Osteoblast (primary cell): ENCODE results near the gene VCL. TPM values are rescaled to one million over a fixed set of nuclear protein-coding genes. Genes with fewer than 3 reads are reported as not detected.

Experiments
- DNase-seq: peaks from one replicate; pipeline ENCODE4 v3.0.0; 2011; ENCODE audit warnings: low spot score, mixed read lengths; ENCODE audit not compliant: insufficient read length; ENCODE audit errors: missing footprints
- H2AFZ ChIP-seq: 2 replicates; pipeline ENCODE4 v1.6.0; 2011; ENCODE audit warnings: mild to moderate bottlenecking, low read length
- H3K27ac ChIP-seq: 2 replicates; pipeline ENCODE4 v1.5.1; 2011; ENCODE audit warnings: mild to moderate bottlenecking, low read depth, low read length, moderate library complexity
- H3K27me3 ChIP-seq: 2 replicates; pipeline ENCODE4 v1.6.0; 2012; ENCODE audit warnings: mild to moderate bottlenecking, control low read depth, inconsistent platforms, low read length, moderate library complexity; ENCODE audit not compliant: insufficient read depth
- H3K36me3 ChIP-seq: 2 replicates; pipeline ENCODE4 v1.5.1; 2011; ENCODE audit warnings: mild to moderate bottlenecking, low read length, control low read depth, moderate library complexity; ENCODE audit not compliant: insufficient read depth
- H3K4me1 ChIP-seq: 2 replicates; pipeline ENCODE4 v1.5.1; 2011; ENCODE audit warnings: mild to moderate bottlenecking, low read length, control low read depth, moderate library complexity; ENCODE audit not compliant: insufficient read depth
- H3K4me2 ChIP-seq: 2 replicates; pipeline ENCODE4 v1.6.0; 2011; ENCODE audit warnings: mild to moderate bottlenecking, low read length; ENCODE audit not compliant: insufficient read depth
- H3K4me3 ChIP-seq: fragments of 200-600 bp; sonication (generic); 3 replicates; pipeline ENCODE4 v1.5.1; 2012; ENCODE audit warnings: mild to moderate bottlenecking, low read length, inconsistent platforms; ENCODE audit not compliant: insufficient read depth
- H3K79me2 ChIP-seq: 2 replicates; pipeline ENCODE4 v1.6.0; 2012; ENCODE audit warnings: mild to moderate bottlenecking, low read length, control low read depth, inconsistent platforms; ENCODE audit not compliant: insufficient read depth
- H3K9me3 ChIP-seq: 2 replicates; pipeline ENCODE4 v1.5.1; 2011; ENCODE audit warnings: low read depth, low read length, control low read depth
- H4K20me1 ChIP-seq: 2 replicates; pipeline ENCODE4 v1.6.0; 2012; ENCODE audit warnings: mild to moderate bottlenecking, low read length, control low read depth; ENCODE audit not compliant: insufficient read depth
- total RNA-seq: library from RNA; depleted of rRNA; stranded (reverse); fragments of >200 nt; gene quantifications from 2 replicates; pipeline ENCODE4 v1.2.3, GENCODE V29; 2012
- TF ChIP-seq, protein P1 (sequence below): IDR thresholded peaks from 2 replicates; pipeline ENCODE4 v1.5.1; 2011; ENCODE audit warnings: mild to moderate bottlenecking, low read depth, low read length, moderate library complexity; ENCODE audit errors: extremely low read depth

Gene VCL
- total RNA-seq, 1 donor: 201 TPM

DNA sequence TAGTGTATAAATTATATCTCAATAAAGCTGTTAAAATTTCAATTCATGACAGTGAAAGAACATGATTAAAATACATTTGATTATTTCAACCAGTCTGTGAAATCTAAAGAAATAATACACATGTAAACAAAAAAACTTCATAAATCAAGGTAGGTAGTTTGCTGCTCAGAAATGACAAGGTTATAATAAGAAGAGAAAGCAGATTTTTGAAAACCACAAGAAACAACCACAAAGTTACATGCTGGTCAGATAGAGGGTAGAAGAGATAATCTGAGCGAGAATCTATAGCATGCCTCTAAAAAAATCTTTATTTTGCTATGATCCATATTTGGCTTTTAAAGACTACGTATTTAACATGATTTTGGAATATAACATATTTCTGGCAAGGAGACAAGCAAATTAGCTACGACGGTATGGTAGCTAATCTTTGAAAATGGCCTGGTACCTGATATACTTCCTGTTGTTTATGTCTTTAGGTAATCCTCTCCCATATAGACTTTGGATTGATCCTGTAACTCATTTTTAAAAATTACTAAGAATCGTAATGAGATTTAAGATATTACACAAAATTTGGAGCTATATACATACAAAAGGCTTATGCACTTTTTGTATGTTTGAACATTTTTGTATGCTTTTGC is 23.5 kb upstream of the VCL start:
- no peak overlapping the region for H3K27ac ChIP-seq
- DNase-seq: no peak
- H3K4me2 ChIP-seq: no peak overlapping the region
- H3K4me1 ChIP-seq: no peaks in the 10 kb centered on the region
- TF ChIP-seq, protein P1, sequence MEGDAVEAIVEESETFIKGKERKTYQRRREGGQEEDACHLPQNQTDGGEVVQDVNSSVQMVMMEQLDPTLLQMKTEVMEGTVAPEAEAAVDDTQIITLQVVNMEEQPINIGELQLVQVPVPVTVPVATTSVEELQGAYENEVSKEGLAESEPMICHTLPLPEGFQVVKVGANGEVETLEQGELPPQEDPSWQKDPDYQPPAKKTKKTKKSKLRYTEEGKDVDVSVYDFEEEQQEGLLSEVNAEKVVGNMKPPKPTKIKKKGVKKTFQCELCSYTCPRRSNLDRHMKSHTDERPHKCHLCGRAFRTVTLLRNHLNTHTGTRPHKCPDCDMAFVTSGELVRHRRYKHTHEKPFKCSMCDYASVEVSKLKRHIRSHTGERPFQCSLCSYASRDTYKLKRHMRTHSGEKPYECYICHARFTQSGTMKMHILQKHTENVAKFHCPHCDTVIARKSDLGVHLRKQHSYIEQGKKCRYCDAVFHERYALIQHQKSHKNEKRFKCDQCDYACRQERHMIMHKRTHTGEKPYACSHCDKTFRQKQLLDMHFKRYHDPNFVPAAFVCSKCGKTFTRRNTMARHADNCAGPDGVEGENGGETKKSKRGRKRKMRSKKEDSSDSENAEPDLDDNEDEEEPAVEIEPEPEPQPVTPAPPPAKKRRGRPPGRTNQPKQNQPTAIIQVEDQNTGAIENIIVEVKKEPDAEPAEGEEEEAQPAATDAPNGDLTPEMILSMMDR: no peak
- H3K9me3 ChIP-seq: no peaks in the 10 kb centered on the region
- H2AFZ ChIP-seq: no peak overlapping the region
- H4K20me1 ChIP-seq: no peaks in the 10 kb centered on the region
- H3K4me3 ChIP-seq: no peak overlapping the region
- H3K27me3 ChIP-seq: no peaks in the 10 kb centered on the region
- no peaks in the 10 kb centered on the region for H3K79me2 ChIP-seq
- no peaks in the 10 kb centered on the region for H3K36me3 ChIP-seq

DNA sequence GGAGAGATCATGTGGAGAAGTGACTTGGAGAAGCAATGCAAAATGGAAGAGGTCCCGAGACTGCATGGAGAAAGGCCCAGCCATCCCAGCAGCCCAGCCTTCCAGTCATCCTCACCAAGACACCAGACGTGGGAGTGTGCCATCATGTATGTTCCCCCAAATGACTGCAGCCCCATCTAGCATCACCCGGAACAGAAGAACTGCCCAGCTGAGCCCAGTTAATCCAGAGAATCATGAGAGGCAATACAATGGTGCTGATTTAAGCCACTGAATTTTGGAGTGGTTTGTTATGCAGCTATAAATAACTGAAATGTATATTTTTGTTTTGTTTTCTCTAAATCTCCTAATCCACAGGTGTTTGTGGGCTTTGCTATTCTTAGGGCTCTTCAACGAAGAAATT is 22.5 kb upstream of the VCL start:
- TF ChIP-seq, protein P1: no peak
- Histone ChIP-seq H3K4me1 (no peaks in the 10 kb centered on the region), H3K9me3 (no peaks in the 10 kb centered on the region), H3K79me2 (no peaks in the 10 kb centered on the region), H4K20me1 (no peaks in the 10 kb centered on the region), H3K4me3 (no peak overlapping the region), H3K4me2 (no peak overlapping the region), H2AFZ (no peak overlapping the region), H3K27me3 (no peaks in the 10 kb centered on the region), H3K27ac (no peak overlapping the region), H3K36me3 (no peaks in the 10 kb centered on the region)
- no peak for DNase-seq

DNA sequence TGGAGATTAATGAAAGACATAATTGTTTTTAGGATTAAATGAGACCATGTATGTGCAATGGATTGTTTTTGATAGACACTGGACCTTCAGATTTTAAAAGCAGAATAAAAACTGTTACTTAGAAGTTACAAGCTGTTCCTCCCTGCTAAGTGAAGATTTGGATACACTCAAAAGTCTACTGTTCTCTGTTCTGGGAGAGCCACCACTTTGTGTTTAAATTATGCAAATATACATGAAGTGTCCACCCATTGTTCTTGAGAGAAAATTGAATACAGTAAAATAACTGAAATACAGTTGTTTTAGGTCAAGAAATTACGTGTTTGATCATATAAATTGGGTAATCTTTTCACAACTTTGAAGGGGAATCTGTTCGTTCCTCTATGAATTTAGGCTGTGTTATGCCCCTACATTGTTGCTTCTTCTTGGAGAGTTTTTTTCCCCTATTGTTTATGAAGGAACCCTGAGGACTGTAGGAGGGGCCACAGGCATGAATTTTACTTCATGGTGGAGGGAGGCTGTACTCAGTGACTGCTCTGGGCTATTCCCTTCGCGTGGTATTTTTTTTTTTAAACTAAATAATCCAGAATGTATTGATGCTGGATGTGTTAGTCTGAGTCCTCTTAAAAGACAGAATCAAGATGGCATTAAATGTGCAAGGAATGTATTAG is 18.6 kb upstream of the VCL start:
- Histone ChIP-seq H3K4me1 (no peaks in the 10 kb centered on the region), H3K4me2 (no peak overlapping the region), H3K9me3 (no peaks in the 10 kb centered on the region), H3K27ac (no peak overlapping the region), H3K36me3 (no peaks in the 10 kb centered on the region), H2AFZ (peak overlapping the region; percentile 57), H4K20me1 (no peaks in the 10 kb centered on the region), H3K4me3 (no peak overlapping the region), H3K27me3 (no peaks in the 10 kb centered on the region), H3K79me2 (no peaks in the 10 kb centered on the region)
- TF ChIP-seq, protein P1: no peak
- no peak for DNase-seq

DNA sequence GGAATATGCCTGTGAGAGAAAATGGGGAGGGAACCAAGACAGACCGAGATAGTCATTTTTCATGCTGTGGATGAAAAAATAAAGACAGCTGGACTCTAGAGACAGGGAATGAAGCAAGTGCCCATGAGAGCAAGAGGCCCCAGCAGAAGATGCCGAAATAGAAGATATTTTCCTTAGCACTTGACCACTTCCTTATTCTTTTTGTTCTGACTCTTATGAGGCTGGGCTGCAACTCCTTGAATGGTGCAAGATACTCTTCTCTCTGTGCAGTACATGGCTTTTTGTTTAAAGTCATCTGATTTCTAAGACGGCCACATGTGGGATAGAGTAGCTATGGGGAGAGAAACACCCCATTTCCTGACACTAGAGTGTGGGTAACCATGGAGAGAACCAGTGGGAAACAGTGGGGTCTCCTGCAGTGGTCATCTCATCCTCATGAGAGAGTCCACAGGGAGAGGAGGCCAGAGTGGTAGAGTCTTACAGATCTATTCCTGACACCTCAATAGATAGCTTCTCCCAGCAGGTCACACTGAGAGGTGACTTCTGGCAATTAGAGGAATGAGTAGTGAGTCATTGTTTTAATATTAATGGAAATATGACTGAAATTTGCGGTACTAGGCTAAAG is 18.0 kb upstream of the VCL start:
- H3K36me3 ChIP-seq: no peaks in the 10 kb centered on the region
- DNase-seq: no peak
- H3K79me2 ChIP-seq: no peaks in the 10 kb centered on the region
- TF ChIP-seq, protein P1: no peak
- H2AFZ ChIP-seq: peak overlapping the region; percentile 57
- no peaks in the 10 kb centered on the region for H3K9me3 ChIP-seq
- H4K20me1 ChIP-seq: no peaks in the 10 kb centered on the region
- no peaks in the 10 kb centered on the region for H3K4me1 ChIP-seq
- no peak overlapping the region for H3K4me2 ChIP-seq
- no peak overlapping the region for H3K4me3 ChIP-seq
- H3K27ac ChIP-seq: no peak overlapping the region
- no peaks in the 10 kb centered on the region for H3K27me3 ChIP-seq
